Testis (tissue), 2 donors: ENCODE data around the gene EFL1.

ENCODE experiments used
- CTCF ChIP-seq, 3 experiments: fragments of 450-650 bp in 2 of 3; fragments of 200-600 bp in 1 of 3; sonication (generic) in 1 of 3; IDR thresholded peaks; one replicate each; pipeline ENCODE4 v1.5.1; 2016 to 2019; ENCODE audit warnings: antibody characterized with exemption in 3 of 3, mild to moderate bottlenecking in 2 of 3, moderate library complexity in 1 of 3
- POLR2A ChIP-seq: fragments of 450-650 bp; IDR thresholded peaks from one replicate; pipeline ENCODE4 v1.6.1; 2017; ENCODE audit warnings: antibody characterized with exemption, mild to moderate bottlenecking, moderate library complexity

GRCh38 chr15:82117296-82117695 lies 145.2 kb downstream of the EFL1 start:
- TF ChIP-seq POLR2A: no peak
- no peak for TF ChIP-seq CTCF (IDR thresholded peaks at IDR 0.05)
